HFFc6 (cell line): ENCODE measurements around the gene WNT7A. TPM values are rescaled to one million over a fixed set of nuclear protein-coding genes. Genes with fewer than 3 reads are reported as not detected.

Experiments used
- DNase-seq: peaks from one replicate; pipeline ENCODE4 v3.0.0-alpha.2; 2018
- H3K27ac Mint-ChIP-seq: 2 replicates; pipeline ENCODE4 v1.8.0; 2020; ENCODE audit warnings: mild to moderate bottlenecking, mixed read lengths
- H3K27me3 Mint-ChIP-seq: 2 replicates; pipeline ENCODE4 v1.8.0; 2021; ENCODE audit warnings: mild to moderate bottlenecking, moderate library complexity, mixed read lengths; ENCODE audit not compliant: insufficient read depth
- H3K36me3 Mint-ChIP-seq: 2 replicates; pipeline ENCODE4 v1.8.0; 2021; ENCODE audit warnings: low read depth, mixed read lengths
- H3K4me1 Mint-ChIP-seq: 2 replicates; pipeline ENCODE4 v1.8.0; 2020; ENCODE audit warnings: low read depth, mixed read lengths
- H3K4me3 Mint-ChIP-seq: 2 replicates; pipeline ENCODE4 v1.8.0; 2020; ENCODE audit warnings: mild to moderate bottlenecking, moderate library complexity, mixed read lengths
- H3K9me3 Mint-ChIP-seq: 2 replicates; pipeline ENCODE4 v1.8.0; 2020; ENCODE audit warnings: mild to moderate bottlenecking, mixed read lengths
- total RNA-seq, 6 experiments: library from RNA; stranded (reverse); fragmentation: NEBNext Ultra II Directional; extraction: Animal tissue kit (Norgen Biotek cat#: 25700); gene quantifications; 2 replicates in 1 of 6; 3 replicates in 5 of 6; pipeline ENCODE4 v1.2.3, GENCODE V29; 2021
- TF ChIP-seq, protein P1 (sequence below): fragments of 200-600 bp; sonication (generic); IDR thresholded peaks from 2 replicates; pipeline ENCODE4 v1.5.0; 2021; ENCODE audit warnings: antibody characterized with exemption, mild to moderate bottlenecking

Gene WNT7A
- total RNA-seq, 6 experiments from 2014 or later, result not detected

DNA sequence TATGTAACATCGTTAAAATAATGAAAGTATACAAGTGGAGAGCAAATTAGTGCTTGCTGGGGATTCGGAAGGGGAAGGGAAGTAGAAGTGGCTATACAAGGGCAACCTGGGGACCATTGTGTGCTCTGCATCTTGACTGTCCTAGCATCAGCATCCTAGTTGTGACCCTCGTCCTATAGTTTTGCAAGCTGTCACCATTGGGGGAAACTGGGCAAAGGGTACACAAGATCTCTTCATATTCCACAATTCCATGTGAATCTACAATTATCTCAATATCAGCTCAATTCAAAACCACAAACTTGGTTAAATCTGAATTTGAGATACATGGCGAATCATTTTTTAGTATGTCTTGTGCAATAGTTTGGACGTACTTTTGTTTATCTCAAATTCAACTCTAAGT, 30.9 kb downstream of the WNT7A start:
- Mint-ChIP-seq H3K9me3 (no peaks in the 10 kb centered on the region), H3K4me1 (no peaks in the 10 kb centered on the region), H3K27me3 (peaks cover 5% of the 10 kb centered on the region), H3K36me3 (no peaks in the 10 kb centered on the region), H3K27ac (no peak overlapping the region), H3K4me3 (no peak overlapping the region)
- TF ChIP-seq, protein P1, sequence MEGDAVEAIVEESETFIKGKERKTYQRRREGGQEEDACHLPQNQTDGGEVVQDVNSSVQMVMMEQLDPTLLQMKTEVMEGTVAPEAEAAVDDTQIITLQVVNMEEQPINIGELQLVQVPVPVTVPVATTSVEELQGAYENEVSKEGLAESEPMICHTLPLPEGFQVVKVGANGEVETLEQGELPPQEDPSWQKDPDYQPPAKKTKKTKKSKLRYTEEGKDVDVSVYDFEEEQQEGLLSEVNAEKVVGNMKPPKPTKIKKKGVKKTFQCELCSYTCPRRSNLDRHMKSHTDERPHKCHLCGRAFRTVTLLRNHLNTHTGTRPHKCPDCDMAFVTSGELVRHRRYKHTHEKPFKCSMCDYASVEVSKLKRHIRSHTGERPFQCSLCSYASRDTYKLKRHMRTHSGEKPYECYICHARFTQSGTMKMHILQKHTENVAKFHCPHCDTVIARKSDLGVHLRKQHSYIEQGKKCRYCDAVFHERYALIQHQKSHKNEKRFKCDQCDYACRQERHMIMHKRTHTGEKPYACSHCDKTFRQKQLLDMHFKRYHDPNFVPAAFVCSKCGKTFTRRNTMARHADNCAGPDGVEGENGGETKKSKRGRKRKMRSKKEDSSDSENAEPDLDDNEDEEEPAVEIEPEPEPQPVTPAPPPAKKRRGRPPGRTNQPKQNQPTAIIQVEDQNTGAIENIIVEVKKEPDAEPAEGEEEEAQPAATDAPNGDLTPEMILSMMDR, result no peak
- no peak for DNase-seq

- DNase-seq, result no peak
- TF ChIP-seq, protein P1, result no peak
- Mint-ChIP-seq H3K9me3 (no peaks in the 10 kb centered on the region), H3K27me3 (peaks cover 13% of the 10 kb centered on the region), H3K4me1 (no peaks in the 10 kb centered on the region), H3K4me3 (no peak overlapping the region), H3K27ac (no peak overlapping the region), H3K36me3 (no peaks in the 10 kb centered on the region)
These were observed 32.9 kb downstream of the WNT7A start for GRCh38 chr3:13846716-13847570.

GRCh38 chr3:13846238-13846637, 33.6 kb downstream of the WNT7A start:
- TF ChIP-seq, protein P1, result no peak
- Mint-ChIP-seq H3K9me3 (no peaks in the 10 kb centered on the region), H3K27ac (no peak overlapping the region), H3K4me1 (no peaks in the 10 kb centered on the region), H3K4me3 (no peak overlapping the region), H3K27me3 (peaks cover 13% of the 10 kb centered on the region), H3K36me3 (no peaks in the 10 kb centered on the region)
- DNase-seq, result no peak

DNA sequence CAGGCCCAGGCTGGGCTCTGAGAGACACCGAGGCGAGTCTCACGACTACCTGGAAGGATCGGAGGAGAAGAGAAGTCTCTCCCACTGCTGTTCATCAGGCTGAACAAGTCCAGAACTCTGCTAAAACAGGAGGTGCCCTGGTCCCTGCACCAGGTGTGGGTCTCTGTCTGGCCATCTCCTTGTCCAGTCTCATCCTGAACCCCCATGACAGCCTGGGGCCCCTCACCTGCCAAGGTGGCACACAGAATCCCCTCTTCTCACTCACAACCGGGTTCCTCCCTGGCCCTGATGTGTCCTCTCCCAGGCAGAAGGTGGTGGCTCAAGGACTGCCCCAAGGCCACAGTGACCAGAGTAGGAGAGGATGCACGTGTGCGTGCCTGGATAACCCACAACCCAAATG, 34.1 kb downstream of the WNT7A start:
- Mint-ChIP-seq H3K36me3 (no peaks in the 10 kb centered on the region), H3K4me3 (no peak overlapping the region), H3K27me3 (peaks cover 13% of the 10 kb centered on the region), H3K4me1 (no peaks in the 10 kb centered on the region), H3K9me3 (no peaks in the 10 kb centered on the region), H3K27ac (no peak overlapping the region)
- no peak for DNase-seq
- TF ChIP-seq, protein P1, result no peak

- TF ChIP-seq, protein P1, result no peak
- H3K27me3 Mint-ChIP-seq, result peaks cover 10% of the 10 kb centered on the region
- no peaks in the 10 kb centered on the region for H3K36me3 Mint-ChIP-seq
- no peak for DNase-seq
- H3K4me1 Mint-ChIP-seq, result no peaks in the 10 kb centered on the region
- no peak overlapping the region for H3K4me3 Mint-ChIP-seq
- no peak overlapping the region for H3K27ac Mint-ChIP-seq
- no peaks in the 10 kb centered on the region for H3K9me3 Mint-ChIP-seq
These were observed 35.0 kb downstream of the WNT7A start for GRCh38 chr3:13844911-13845310.
